ENCODE results near the gene STEAP4.
"Not testable (repeated sequence)": the region's sequence is repeated elsewhere in the genome, so short reads cannot be mapped to it uniquely, and the experiment has no call there.

Gene STEAP4

DNA sequence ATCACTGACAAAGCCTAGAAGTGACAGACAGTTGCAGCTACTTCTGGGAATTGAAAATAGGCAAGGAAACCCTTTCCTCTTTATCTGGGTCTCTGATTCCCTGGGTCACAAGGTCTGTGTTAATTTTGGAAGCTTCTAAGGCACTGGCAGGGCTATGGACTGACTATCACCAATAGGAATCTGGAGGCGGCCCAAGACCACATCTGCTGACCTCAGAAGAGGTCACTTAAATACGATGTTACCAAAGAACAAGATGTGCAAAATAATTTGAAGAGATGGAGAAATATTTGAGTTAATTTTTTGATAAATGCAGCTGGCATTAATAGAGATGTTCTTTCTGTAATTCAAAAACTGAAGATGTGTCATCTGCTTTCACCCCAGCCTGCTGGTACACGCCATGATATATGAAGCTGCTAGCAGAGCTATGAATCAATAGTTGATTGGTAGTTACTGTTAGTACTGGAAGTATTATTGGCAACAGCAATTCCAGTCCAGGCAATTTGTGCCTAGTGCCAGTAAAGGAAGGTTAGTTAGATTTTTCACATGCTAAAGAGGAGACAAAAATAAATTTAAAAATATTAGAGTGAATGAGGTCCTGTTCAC, 5.5 kb upstream of the STEAP4 start:
- no peak for DNase-seq (ENCODE audit: low read depth in 2 of 2)

DNA sequence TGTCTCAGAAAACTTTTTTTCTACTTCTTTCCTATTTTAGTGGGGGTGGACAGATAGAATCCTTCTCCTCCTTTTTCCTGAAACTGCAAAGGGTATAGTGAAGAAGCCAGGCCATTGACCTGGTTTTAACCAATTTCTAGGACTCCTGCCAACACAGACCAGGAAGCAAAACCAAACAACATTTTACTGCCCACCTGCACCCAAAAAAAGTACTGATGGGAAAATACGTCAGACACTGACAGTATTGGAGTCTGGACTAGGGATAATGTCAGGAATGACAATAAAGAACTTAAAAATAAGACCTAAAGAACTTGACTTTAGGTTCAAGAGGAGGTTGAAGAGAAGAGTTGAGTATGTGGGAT, 5.0 kb upstream of the STEAP4 start:
- DNase-seq (ENCODE audit: low read depth in 2 of 2), result no peak

DNA sequence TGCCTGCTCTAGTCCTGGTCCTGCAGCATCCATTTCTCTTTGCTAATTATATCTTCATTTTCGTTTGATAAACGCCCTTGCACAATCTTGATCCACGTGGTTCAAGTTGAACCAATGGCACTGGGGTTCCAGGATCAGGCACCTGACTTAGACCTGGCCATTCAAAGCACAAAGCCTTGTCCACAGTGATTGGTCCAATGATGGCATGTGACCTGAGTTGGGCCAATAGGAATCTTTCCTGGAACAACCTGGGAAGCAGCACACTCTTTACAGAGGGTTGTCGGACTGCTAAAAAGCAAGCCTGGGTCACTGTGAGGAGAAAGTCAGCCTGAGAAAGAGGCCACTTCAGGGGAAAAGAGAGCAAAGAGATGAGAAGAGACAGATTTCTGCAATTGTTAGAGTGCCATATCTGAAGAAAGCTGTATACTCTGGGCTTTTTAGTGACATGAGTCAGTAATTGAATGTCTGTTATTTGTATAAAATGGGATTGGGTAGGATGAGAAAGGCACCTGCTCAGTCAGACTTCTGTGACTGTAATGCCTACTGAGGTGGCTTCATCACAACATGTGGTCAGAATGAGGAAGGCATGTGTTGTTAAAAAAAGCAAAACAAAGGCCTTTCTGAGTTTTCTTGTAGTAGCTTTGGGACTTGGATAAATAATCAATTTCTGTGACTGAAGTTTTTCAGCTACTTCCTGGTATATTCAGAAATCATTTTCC, 4.4 kb upstream of the STEAP4 start:
- no peak for DNase-seq (ENCODE audit: low read depth in 2 of 2)

DNA sequence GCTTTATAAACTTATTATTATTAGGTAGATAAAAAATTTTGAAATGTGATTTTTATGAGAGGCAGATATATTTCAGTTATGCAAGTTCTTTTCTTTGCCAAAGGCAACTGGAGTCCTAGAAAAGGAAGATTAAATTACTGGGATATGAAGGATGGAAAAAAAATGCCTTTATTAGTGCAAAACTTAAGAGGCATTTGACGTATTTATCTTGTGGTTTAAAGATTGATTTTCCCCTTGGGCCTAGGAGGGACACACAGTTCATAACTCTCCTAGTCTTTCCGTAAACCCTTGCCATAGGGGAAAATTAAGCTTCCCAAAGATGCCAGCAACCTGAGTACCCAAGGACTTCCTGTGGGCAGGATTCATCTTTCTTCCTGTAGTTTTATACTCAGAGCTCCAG, 3.1 kb upstream of the STEAP4 start:
- no peak for DNase-seq (ENCODE audit: low read depth in 2 of 2)

DNA sequence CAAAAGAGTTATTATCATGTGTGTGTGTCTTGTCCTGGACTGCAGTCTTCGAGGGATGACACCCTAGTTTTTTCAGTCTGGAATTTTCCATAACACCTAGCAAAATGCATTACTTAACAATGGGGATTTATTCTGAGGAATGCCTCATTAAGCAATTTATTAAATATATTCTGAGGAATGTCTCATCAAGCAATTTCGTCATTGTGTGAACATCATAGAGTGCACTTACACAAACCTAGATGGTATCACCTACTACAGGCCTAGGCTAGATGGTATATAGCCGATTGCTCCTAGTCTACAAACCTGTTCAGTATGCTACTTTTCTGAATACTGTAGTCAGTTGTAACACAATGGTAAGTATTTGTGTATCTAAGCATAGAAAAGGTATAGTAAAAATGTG, 1.1 kb upstream of the STEAP4 start:
- DNase-seq (ENCODE audit: low read depth in 2 of 2), result no peak

DNA sequence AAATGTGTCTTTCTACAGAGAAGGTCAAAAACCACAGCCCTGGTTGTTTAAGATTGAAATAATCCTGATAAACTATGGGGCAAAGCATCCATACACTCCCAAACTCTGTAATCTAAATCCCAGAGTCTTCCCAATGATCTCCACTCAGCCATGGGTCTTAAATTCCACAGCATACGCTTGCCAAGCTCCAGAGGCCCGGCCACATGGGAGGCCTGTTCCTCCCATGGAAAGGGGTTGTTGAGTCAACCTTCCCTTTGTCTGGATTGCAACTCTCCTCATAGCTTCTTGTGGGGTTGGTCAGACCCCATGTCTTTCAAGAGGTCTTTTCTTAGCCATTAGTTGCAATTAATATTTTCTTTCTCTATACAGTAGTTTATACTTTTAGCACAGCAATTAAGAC, 718 bp upstream of the STEAP4 start:
- DNase-seq (ENCODE audit: low read depth in 2 of 2), result no peak

DNA sequence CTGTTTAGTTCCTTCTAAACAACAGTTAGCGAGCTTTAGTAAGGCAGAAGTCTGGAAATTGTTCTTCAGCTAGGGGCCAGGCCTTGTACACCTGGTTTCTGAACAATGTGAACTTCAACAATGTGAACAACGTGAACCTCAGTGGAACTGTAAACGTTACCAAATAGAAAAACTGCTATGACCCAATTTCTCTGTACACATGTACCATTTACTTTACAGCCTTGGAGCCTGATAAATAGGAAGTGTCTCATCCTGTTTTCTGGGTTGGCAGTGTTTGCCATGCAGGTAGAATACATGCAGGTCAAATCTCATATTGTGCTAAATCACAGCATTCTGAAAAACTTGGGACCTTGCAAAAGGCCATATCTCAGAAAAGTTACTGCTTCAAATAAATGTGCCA, 1.6 kb downstream of the STEAP4 start:
- DNase-seq (ENCODE audit: low read depth in 2 of 2), result no peak

DNA sequence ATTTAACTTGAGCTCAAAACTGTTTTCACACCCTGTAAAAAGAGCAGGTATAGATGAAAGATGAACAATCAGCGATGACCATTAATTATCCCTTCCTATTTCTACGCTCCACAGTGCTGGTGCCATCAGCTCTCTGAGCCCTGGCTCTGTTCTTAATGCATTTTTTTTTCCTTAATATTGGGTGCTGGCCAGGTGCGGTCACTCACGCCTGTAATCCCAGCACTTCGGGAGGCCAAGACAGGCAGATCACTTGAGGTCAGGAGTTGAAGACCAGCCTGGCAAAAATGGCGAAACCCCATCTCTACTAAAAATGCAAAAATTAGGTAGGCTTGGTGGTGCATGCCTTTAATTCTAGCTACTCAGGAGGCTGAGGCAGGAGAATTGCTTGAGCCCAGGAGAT, 4.2 kb downstream of the STEAP4 start:
- no peak for DNase-seq (ENCODE audit: low read depth in 2 of 2)

DNA sequence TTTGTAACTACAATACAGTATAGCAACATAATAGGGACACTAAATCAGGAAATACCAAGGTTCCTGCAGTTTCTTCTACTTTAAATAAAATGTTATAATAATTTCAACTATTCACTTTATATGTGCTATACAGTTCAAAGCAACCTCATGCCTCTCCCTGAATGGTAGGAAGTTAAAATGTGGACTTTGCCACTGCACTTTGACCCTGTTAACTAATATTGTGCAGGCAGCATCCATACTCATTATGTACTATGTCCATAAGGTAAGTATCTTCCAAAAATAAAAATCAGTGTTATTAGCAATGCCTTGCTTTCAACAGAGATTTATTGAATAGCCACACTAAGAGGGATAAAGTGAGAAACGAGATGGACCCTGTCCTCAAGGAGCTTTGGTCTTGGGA, 4.8 kb downstream of the STEAP4 start:
- DNase-seq (ENCODE audit: low read depth in 2 of 2), result no peak

DNA sequence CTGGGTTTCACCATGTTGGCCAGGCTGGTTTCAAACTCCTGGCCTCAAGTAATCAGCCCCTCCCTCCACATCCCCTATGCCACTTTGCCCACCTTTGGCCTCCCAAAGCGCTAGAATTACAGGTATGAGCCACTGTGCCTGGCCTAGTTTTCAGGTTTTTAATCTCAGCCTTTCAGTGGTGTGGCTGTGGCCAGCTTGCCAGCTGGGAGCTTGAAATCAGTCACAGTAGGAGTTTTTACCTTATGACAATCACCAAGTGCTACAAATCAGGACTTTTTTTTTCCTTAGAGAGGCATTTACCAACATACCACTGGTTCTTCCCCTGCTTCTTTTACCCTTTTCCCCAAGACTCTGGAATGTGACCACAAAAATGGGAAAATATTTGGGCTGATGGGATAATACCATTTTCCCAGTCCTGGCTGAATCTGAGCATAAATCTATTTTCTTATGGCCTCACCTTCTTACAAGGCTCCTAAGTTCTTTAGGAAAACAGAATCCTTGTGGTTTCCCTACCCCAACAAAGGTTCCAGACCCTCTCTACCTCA, 6.2 kb downstream of the STEAP4 start:
- DNase-seq (ENCODE audit: low read depth in 2 of 2), result no peak

DNA sequence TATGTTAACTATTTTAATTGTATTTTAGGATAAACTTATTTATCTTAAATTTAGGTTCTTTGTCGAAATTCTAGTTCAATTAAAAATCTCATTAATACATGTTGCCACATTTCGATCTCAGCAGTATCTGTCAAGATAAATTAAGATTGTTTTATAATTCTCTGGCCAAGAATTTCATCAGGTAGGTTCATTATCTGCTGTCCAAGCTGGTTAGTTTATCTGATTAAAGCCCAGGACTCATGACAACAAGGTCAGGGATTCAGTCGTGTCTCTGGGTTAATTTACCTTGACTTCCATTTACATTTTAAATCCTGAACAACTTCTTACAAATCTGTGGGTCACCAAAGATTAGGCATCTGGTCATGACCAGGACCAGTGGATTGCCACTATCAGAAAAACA, 7.6 kb downstream of the STEAP4 start:
- no peak for DNase-seq (ENCODE audit: low read depth in 2 of 2)

DNA sequence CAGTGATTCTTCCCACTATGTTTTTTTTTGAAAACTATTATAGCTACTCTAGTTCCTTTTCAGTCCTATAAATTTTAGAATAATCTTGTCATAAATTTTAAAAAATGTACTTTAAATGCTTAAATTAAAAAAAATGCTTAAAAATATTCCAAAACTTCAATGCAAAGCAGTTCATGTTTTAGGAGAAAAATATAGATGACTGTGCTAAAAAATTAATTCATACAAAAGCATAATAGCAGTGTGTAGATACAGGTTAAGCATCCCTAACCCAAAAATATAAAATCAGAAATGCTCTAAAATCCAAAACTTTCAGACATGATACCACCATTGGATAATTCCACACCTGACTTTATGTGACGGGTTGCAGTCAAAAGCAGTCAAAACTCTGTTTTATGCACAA, 12.8 kb downstream of the STEAP4 start:
- no peak for DNase-seq (ENCODE audit: low read depth in 2 of 2)

DNA sequence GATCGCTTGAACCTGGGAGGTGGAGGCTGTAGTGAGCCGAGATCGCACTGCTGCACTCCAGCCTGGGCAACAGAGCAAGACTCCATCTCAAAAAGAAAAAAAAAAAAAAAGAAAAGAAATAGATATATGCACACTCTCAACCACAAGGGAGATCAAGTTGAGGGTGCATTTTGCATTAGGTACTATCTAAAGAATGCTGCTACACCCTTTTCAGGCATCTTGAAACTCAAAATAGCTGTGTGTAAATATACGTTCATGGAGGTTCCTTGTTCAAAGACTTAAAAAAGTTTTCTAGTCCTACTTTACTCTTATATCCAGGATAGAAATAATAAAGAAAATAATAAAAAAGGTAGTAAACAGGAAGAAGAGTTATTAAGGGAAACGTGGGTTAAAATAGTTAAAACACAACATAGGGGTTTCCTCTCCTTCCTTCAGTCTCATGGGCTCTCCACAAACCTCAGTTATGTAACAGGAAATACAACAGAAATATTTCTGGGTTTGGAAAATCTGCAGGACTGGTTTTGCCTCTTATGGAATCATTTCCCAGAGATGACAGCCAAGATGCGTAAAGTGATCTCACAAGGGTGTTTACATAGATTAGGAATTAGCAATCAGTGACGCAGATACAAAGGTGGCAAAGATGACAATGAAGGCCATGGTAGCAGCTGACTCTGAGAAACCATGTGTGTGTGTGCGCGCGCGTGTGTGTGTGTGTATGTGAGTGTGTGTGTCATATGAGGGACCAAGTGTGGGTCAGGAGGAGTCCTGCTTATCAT, 15.1 kb downstream of the STEAP4 start:
- no peak for DNase-seq (ENCODE audit: low read depth in 2 of 2)

DNA sequence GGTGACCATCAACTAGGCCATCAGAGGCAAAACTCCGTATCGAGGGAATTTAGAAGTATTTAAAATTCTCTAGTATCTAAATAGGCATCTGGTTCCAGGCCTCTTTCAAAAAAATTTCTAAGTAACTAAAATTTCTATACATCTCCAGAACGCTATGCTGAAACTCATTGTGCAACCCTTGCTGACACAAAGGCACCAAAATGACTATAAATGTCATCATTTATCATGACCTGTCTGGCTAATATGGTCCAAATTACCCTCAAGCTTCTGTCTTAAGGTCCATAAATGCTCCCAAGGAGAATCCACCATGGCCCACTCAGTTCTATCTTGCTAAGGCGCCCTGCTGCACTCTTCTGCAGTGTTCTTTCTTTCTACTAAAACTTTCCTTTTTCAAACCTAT, 16.2 kb downstream of the STEAP4 start:
- DNase-seq (ENCODE audit: low read depth in 2 of 2), result no peak

DNA sequence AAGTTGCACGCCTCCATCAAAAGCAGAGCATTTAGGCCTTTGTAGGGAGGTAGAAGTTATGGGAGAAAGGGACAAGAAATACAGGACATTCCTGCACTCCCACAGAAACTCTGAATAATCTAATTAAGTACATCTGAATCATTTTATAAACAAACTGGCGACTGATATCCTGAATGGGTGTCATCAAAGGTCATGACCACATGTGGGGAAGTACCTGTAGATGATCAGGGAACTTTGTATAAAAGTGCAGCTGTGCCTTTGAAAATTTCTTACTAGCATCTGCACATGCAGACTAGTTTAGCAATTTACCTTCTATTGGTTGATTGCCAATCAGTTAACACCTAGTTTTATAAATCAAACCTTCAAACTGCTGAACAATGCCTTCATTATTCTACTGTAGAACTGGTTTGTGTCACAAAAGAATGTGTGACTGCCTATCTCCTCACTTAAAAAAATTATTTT, 17.1 kb downstream of the STEAP4 start:
- no peak for DNase-seq (ENCODE audit: low read depth in 2 of 2)

DNA sequence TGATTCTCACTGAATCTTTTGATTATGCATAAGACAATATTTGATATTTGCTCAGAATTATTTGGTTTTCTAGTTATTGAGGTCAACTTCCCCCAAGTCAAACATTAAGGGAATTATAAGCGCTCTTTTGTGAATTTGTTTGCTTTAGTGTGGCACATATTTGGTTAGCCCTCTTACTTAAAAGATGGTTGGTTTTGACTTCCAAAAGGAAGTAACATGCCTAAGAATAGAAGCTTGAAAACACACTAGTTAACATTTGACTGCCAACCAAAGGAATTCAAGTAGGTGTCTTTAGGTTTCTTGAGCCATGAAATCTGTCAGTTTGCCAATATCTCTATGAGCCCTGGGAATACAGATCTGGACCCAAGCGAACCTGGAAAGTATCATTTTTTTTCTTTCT, 24.9 kb downstream of the STEAP4 start:
- DNase-seq (ENCODE audit: low read depth in 2 of 2), result no peak

DNA sequence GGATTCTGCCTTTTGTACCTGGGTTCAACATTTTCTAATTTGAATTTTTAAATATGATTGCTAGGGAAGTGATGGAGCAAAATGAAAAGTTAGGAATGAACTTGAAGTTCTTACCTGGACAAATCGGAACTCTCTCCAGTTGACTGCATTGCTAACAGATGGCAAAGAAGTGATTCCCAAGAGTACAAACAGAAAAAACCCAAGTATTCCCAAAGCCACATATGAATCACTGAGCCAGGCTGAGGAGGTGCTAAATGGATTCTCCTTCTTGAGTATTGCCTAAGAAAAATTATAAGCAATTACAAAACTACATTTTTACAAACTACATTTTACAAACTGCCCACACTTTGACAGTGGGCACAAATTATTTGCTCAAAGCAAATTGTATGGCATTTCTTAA, 25.9 kb downstream of the STEAP4 start:
- DNase-seq (ENCODE audit: low read depth in 2 of 2), result no peak

DNA sequence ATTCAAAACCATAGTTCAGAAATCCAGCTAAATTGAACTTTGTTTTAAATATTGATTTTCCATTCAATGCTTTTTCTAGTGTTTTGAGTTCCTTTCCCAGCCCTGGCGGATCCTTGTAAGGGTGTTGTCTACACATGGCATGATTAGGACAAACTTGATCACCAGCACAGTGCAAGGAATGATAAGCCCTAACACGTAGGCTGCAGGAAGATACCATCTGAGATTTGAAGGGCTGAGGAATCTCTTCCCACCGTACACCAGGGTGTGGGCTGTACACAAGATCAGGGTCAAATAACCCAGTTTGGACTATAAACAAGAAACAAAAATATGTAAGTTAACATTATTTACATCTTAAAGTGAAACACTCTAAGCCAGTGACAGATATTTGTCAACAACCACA, 27.4 kb downstream of the STEAP4 start:
- DNase-seq (ENCODE audit: low read depth in 2 of 2), result no peak

DNA sequence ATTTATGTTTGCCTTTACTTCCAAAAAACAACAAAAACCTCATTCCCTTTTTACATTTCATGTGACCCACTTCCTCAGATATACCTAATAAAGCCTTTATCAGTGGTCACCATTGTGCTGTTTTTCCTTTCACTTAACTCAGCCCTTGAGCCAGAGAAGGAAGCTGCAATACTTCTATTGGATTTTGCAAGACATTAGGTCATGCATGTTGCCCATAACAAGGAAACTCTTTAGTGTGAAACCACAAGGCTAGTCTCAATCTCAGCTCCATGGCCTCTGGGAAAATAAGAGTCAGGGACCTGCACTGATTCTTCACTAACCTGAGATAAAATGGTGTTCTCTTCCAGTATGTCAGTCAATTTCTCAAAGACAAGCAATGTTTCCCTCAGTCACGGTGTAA, 27.8 kb downstream of the STEAP4 start:
- no peak for DNase-seq (ENCODE audit: low read depth in 2 of 2)

DNA sequence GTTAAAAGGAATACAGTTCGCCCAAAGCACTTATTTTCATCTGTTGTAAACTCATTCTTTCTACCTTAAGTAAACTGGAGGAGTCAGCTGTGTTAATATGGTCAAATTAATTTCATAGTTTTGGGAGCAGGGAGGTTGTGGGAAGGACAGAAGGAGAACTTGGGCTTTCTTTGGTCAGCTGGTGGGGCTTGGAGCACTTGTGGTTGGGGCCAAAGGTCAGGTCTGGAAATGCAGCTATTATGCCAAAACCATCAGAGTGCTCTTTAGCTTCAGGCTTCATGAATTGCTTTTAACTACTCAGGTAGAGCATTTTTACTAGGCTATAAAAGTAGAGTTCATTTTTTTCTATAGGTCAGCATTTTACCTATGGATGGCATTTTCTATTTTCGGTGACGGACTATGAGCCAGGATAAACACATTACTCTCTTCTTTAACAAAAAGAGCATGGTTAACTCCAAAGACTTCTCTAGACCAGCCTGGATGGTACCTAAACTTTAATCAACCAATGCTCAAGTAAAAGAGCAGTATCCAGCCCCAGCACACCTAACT, 30.0 kb downstream of the STEAP4 start:
- no peak for DNase-seq (ENCODE audit: low read depth in 2 of 2)

DNA sequence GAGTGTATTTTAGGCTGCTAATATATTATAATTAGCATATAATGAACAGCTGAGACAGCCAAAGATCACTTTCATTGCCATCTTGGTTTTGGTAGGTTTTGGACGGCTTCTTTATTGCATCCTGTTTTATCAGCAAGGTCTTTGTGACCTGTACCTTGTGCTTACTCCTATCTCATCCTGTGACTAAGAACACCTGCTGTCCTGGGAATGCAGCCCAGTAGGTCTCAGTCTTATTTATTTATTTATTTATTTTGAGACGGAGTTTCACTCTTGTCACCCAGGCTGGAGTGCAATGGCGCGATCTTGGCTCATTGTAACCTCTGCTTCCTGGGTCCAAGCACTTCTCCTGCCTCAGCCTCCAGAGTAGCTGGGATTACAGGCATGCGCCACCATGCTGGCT, 31.8 kb downstream of the STEAP4 start:
- DNase-seq (ENCODE audit: low read depth in 2 of 2), result not testable (repeated sequence)

DNA sequence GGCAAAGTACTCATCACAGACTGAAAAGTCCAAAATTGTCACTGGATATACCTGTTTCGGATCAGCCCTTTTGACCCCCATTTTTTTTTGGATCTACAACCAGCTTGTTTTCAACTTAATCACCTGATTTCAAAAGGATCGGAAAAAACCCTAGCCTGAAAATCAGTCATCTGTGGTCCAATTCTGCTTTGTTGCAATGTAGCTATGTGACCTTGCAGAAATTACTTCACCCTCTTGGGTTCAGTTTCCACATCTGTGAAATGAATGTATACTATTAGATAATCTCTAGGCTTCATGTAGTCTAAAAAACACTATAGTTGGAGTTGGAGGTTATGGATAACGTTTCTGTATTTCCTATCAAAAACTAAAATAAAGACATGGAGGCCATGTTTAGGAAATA, 37.1 kb downstream of the STEAP4 start:
- no peak for DNase-seq (ENCODE audit: low read depth in 2 of 2)

DNA sequence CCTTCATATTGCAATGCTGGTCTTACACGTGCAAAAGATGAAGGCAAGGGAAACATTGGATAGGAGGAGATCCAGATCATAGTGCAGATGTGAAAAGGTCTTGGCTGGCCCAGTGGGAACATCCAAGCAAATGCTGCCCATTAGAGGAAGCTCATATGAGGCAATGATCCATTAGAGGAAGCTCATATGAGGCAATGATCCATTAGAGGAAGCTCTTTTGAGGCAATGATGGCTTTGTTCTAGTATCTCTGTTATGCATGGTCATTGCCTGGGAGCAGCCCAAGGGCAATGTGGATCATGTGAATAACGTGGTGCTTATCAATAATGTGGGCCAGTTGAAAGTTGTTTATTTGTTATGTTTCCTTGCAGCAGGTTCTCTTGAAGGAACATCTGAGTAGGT, 37.8 kb downstream of the STEAP4 start:
- no peak for DNase-seq (ENCODE audit: low read depth in 2 of 2)

Measured in stimulated activated CD8-positive, alpha-beta memory T cell treated with anti-CD3 and anti-CD28 coated beads, Interleukin-2, amount 100 ng/mL, for 48 hours (primary cell).